H1 (cell line): ENCODE data around the gene CASK. TPM values are rescaled to one million over a fixed set of nuclear protein-coding genes. Genes with fewer than 3 reads are reported as not detected.

Source experiments
- CTCF ChIA-PET: fragments of 300-600 bp; sonication (Branson Sonifier 250); formaldehyde crosslinking; loops from one replicate; lab custom pipeline; 2021; ENCODE audit not compliant: partially characterized antibody; lab: Charles Lee
- POLR2A ChIA-PET: fragments of 300-600 bp; sonication (Branson Sonifier 250); formaldehyde crosslinking; loops from one replicate; lab custom pipeline; 2021; ENCODE audit warnings: inconsistent platforms; ENCODE audit not compliant: partially characterized antibody; lab: Charles Lee
- DNase-seq, 2 experiments: peaks; one replicate each; pipeline versions ENCODE4 v3.0.0 to v3.0.0-alpha.2; 2010 to 2022; ENCODE audit warnings: low spot score in 2 of 2, low read depth in 1 of 2, mixed read lengths in 1 of 2
- FAIRE-seq: peaks from 2 replicates; lab custom pipeline; 2011; peaks lifted over from hg19 to GRCh38; lab: Jason Lieb, UNC
- H2AFZ ChIP-seq: 2 replicates; pipeline ENCODE4 v1.8.1; 2012; ENCODE audit warnings: low read length, inconsistent platforms
- H2AK5ac ChIP-seq: 2 replicates; pipeline ENCODE4 v1.6.1; 2013; ENCODE audit warnings: low read depth, low read length
- H2BK120ac ChIP-seq: replicated peaks from 2 replicates; pipeline ENCODE3; 2013; ENCODE audit warnings: low read depth, low read length, inconsistent platforms
- H2BK12ac ChIP-seq: 2 replicates; pipeline ENCODE4 v1.6.1; 2013; ENCODE audit warnings: low read depth, low read length
- H2BK15ac ChIP-seq: 2 replicates; pipeline ENCODE4 v1.6.1; 2013; ENCODE audit warnings: low read length
- H2BK20ac ChIP-seq: 2 replicates; pipeline ENCODE4 v1.6.1; 2013; ENCODE audit warnings: low read length
- H2BK5ac ChIP-seq: 2 replicates; pipeline ENCODE4 v1.6.1; 2013; ENCODE audit warnings: low read depth, low read length
- H3K14ac ChIP-seq: 2 replicates; pipeline ENCODE4 v1.6.1; 2013; ENCODE audit warnings: inconsistent platforms; ENCODE audit not compliant: insufficient read length
- H3K18ac ChIP-seq: 2 replicates; pipeline ENCODE4 v1.6.1; 2013; ENCODE audit warnings: low read length; ENCODE audit errors: extremely low read depth
- H3K23ac ChIP-seq: 2 replicates; pipeline ENCODE4 v1.6.1; 2013; ENCODE audit warnings: inconsistent platforms; ENCODE audit not compliant: insufficient read length
- H3K23me2 ChIP-seq: 2 replicates; pipeline ENCODE4 v1.6.1; 2013; ENCODE audit warnings: low read depth, low read length
- H3K27ac ChIP-seq: 2 replicates; pipeline ENCODE4 v1.6.1; 2011; ENCODE audit warnings: low read depth, low read length, inconsistent platforms
- H3K27me3 ChIP-seq, 4 experiments: replicated peaks in 1 of 4; 1 replicate in 1 of 4; 2 replicates in 3 of 4; pipeline versions ENCODE4 v1.6.1 to v1.8.1; 2011 to 2013; ENCODE audit warnings: low read length in 3 of 4, mild to moderate bottlenecking in 3 of 4, inconsistent platforms in 2 of 4, mixed read lengths in 2 of 4, moderate library complexity in 1 of 4; ENCODE audit not compliant: control insufficient read depth in 3 of 4, insufficient read depth in 3 of 4; ENCODE audit errors: extremely low read depth in 1 of 4
- H3K36me3 ChIP-seq, 4 experiments: 2 replicates each; pipeline versions ENCODE4 v1.6.1 to v1.8.1; 2011 to 2013; ENCODE audit warnings: mild to moderate bottlenecking in 4 of 4, low read length in 3 of 4, moderate library complexity in 2 of 4, control low read depth in 1 of 4, inconsistent platforms in 1 of 4; ENCODE audit not compliant: insufficient read depth in 4 of 4, control insufficient read depth in 2 of 4
- H3K4ac ChIP-seq: replicated peaks from 2 replicates; pipeline ENCODE3; 2013; ENCODE audit warnings: low read length, low read depth, mixed read lengths, inconsistent platforms; ENCODE audit not compliant: insufficient read length
- H3K4me1 ChIP-seq, 4 experiments: replicated peaks in 1 of 4; 1 replicate in 1 of 4; 2 replicates in 3 of 4; pipeline versions ENCODE4 v1.6.1 to v1.8.1; 2011 to 2013; ENCODE audit warnings: low read length in 3 of 4, inconsistent platforms in 2 of 4, mixed read lengths in 1 of 4; ENCODE audit not compliant: insufficient read depth in 4 of 4, control insufficient read depth in 3 of 4
- H3K4me2 ChIP-seq, 2 experiments: 2 replicates each; pipeline versions ENCODE4 v1.6.1 to v1.8.1; 2011 to 2013; ENCODE audit warnings: low read depth in 2 of 2, low read length in 2 of 2, control low read depth in 1 of 2, inconsistent platforms in 1 of 2, mild to moderate bottlenecking in 1 of 2; ENCODE audit not compliant: insufficient read depth in 1 of 2
- H3K4me3 ChIP-seq, 4 experiments: fragments of 200-600, 300-600 bp in 1 of 4; sonication (generic), shearing (Covaris generic), sonication (Bioruptor Twin) in 1 of 4; 2 replicates each; pipeline versions ENCODE4 v1.5.1 to v1.8.1; 2011 to 2016; ENCODE audit warnings: low read length in 4 of 4, low read depth in 3 of 4, control low read depth in 2 of 4, inconsistent platforms in 2 of 4, mild to moderate bottlenecking in 2 of 4, mixed read lengths in 1 of 4, moderate library complexity in 1 of 4; ENCODE audit not compliant: insufficient read depth in 2 of 4; ENCODE audit errors: extremely low read depth in 1 of 4
- H3K56ac ChIP-seq: replicated peaks from 2 replicates; pipeline ENCODE3; 2013; ENCODE audit warnings: low read depth, mild to moderate bottlenecking, mixed read lengths, low read length, inconsistent platforms; ENCODE audit not compliant: insufficient read length
- H3K79me1 ChIP-seq: 2 replicates; pipeline ENCODE4 v1.6.1; 2013; ENCODE audit warnings: low read depth, low read length, control low read depth
- H3K79me2 ChIP-seq, 2 experiments: 2 replicates each; pipeline versions ENCODE4 v1.6.1 to v1.8.1; 2012 to 2013; ENCODE audit warnings: low read length in 2 of 2, mild to moderate bottlenecking in 2 of 2, inconsistent platforms in 1 of 2; ENCODE audit not compliant: insufficient read depth in 2 of 2, control insufficient read depth in 1 of 2
- H3K9ac ChIP-seq, 4 experiments: replicated peaks in 1 of 4; 1 replicate in 1 of 4; 2 replicates in 3 of 4; pipeline versions ENCODE4 v1.6.1 to v1.8.1; 2011 to 2013; ENCODE audit warnings: low read depth in 3 of 4, low read length in 3 of 4, control low read depth in 2 of 4, mild to moderate bottlenecking in 2 of 4, moderate library complexity in 2 of 4, inconsistent platforms in 1 of 4; ENCODE audit errors: extremely low read depth in 1 of 4
- H3K9me3 ChIP-seq, 2 experiments: 2 replicates each; pipeline versions ENCODE4 v1.6.1 to v1.8.1; 2012 to 2013; ENCODE audit warnings: mild to moderate bottlenecking in 2 of 2, moderate library complexity in 2 of 2, control low read depth in 1 of 2, inconsistent platforms in 1 of 2, low read depth in 1 of 2, low read length in 1 of 2, mixed read lengths in 1 of 2; ENCODE audit not compliant: insufficient read depth in 2 of 2
- H4K20me1 ChIP-seq, 2 experiments: replicated peaks in 1 of 2; 2 replicates each; pipeline versions ENCODE3 to v1.8.1; 2011 to 2013; ENCODE audit warnings: inconsistent platforms in 2 of 2, low read length in 2 of 2, mild to moderate bottlenecking in 1 of 2; ENCODE audit not compliant: insufficient read depth in 2 of 2, control insufficient read depth in 1 of 2
- H4K5ac ChIP-seq: 2 replicates; pipeline ENCODE4 v1.6.1; 2013; ENCODE audit warnings: low read length, low read depth, mixed read lengths, inconsistent platforms; ENCODE audit not compliant: insufficient read length
- H4K8ac ChIP-seq: 2 replicates; pipeline ENCODE4 v1.8.0; 2013; ENCODE audit warnings: mild to moderate bottlenecking, moderate library complexity, low read length, inconsistent platforms; ENCODE audit not compliant: insufficient read depth; ENCODE audit errors: extremely low read depth
- H4K91ac ChIP-seq: replicated peaks from 2 replicates; pipeline ENCODE3; 2013; ENCODE audit warnings: low read length, mixed read lengths, inconsistent platforms; ENCODE audit not compliant: insufficient read length
- ATF3 ChIP-seq: IDR thresholded peaks from 2 replicates; pipeline ENCODE4 v1.6.1; 2011; ENCODE audit warnings: low read depth, mild to moderate bottlenecking, low read length; ENCODE audit not compliant: insufficient read depth
- EZH2 ChIP-seq: fragments of 200-600 bp; sonication (generic); IDR thresholded peaks from 2 replicates; pipeline ENCODE4 v1.7.1; 2012; ENCODE audit warnings: low read depth, mild to moderate bottlenecking, moderate library complexity, low read length, inconsistent platforms; ENCODE audit not compliant: severe bottlenecking
- MAFK ChIP-seq: IDR thresholded peaks from 2 replicates; pipeline ENCODE4 v1.6.1; 2012; ENCODE audit warnings: low read depth, mild to moderate bottlenecking, improper control_type of control experiment, low read length
- SIRT6 ChIP-seq: IDR thresholded peaks from one replicate; pipeline ENCODE4 v1.7.1; 2012; ENCODE audit warnings: low read length, inconsistent platforms
- SRF ChIP-seq: IDR thresholded peaks from 2 replicates; pipeline ENCODE4 v1.6.1; 2011; ENCODE audit warnings: mild to moderate bottlenecking, low read depth, low read length, moderate library complexity
- TAF1 ChIP-seq: IDR thresholded peaks from 2 replicates; pipeline ENCODE4 v1.6.1; 2011; ENCODE audit warnings: mild to moderate bottlenecking, low read depth, low read length
- TCF12 ChIP-seq: IDR thresholded peaks from 2 replicates; pipeline ENCODE4 v1.6.1; 2011; ENCODE audit warnings: low read depth, mild to moderate bottlenecking, low read length
- WGBS, 2 experiments: shearing (Covaris generic) in 1 of 2; methylation state at CpG; one replicate each; pipeline versions ENCODE4 v1.1.6 to v1.1.7; 2013 to 2015; ENCODE audit warnings: low lambda C conversion rate in 2 of 2, mixed read lengths in 2 of 2, inconsistent platforms in 1 of 2, low coverage in 1 of 2, missing lambda C conversion rate in 1 of 2; ENCODE audit not compliant: insufficient replicate concordance in 2 of 2, insufficient coverage in 1 of 2, insufficient read length in 1 of 2; ENCODE audit errors: extremely low coverage in 1 of 2, missing lambda C conversion rate in 1 of 2; 5-methylcytosine and 5-hydroxymethylcytosine counted together
- polyA plus RNA-seq, 7 experiments: library from polyadenylated mRNA; depleted of rRNA in 3 of 7; stranded (reverse) in 5 of 7; unstranded in 2 of 7; fragments of >200 nt in 5 of 7; fragments of 200-250 nt in 2 of 7; gene quantifications; 1 replicate in 5 of 7; 2 replicates in 1 of 7; 4 replicates in 1 of 7; pipeline versions ENCODE4 v1.2.1 to v1.2.3, GENCODE V29; 2011 to 2013; ENCODE audit warnings: missing spikeins in 2 of 7, mixed read lengths in 2 of 7
- total RNA-seq: library from RNA; stranded (reverse); fragmentation: NEBNext Ultra II Directional; extraction: Animal tissue kit (Norgen Biotek cat#: 25700); gene quantifications from 2 replicates; pipeline ENCODE4 v1.2.1, GENCODE V29; 2021

Gene CASK
- total and polyA plus RNA-seq, 2 of the 8 experiments (the other 6 are each of a cell fraction or from before 2014, with no cell fraction given) = 21.6 to 55.1 TPM

DNA sequence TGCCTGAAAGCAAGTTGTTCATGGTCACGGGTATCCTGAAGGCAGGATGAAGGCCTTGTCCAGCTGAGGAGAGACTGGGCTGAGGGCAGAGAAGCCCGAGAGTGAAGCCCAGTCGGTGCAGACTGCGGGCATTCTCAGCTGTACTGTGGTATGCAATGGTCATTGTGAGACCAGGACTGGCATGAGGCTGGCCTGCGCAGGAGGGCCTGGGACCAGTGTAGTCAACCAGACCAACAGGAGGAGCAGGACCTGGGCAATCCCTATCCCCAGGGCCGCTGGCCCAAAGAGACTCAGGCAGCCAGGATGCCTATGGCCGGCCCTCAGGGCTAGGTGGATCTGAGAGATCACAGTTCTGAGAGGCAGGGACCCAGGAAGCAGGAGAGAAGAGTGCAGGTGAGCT, 394.6 kb downstream of the CASK start:
- H4K5ac ChIP-seq = no peak overlapping the region
- H3K56ac ChIP-seq = no peak overlapping the region
- no peak overlapping the region for H3K4me3 ChIP-seq
- no peak overlapping the region for H3K18ac ChIP-seq
- CTCF ChIA-PET = no interaction called here
- no peak overlapping the region for H2BK120ac ChIP-seq
- no peak overlapping the region for H2BK5ac ChIP-seq
- POLR2A ChIA-PET = no interaction called here
- no peak overlapping the region; the same call in 1 of the 2 replicates for H4K8ac ChIP-seq
- no peaks in the 10 kb centered on the region for H3K4me1 ChIP-seq
- 88% methylated on average over 7 of the region's 7 CpGs; no CpG with 5 or more reads in 1 of the 2 experiments for WGBS, 2 experiments
- H3K23me2 ChIP-seq = no peaks in the 10 kb centered on the region
- H4K91ac ChIP-seq = no peak overlapping the region
- H3K27me3 ChIP-seq = no peaks in the 10 kb centered on the region
- no peak overlapping the region for H3K27ac ChIP-seq
- H3K4ac ChIP-seq = no peak overlapping the region
- H2BK12ac ChIP-seq = no peak overlapping the region
- H3K79me1 ChIP-seq = no peaks in the 10 kb centered on the region
- H3K23ac ChIP-seq = no peak overlapping the region
- no peak for FAIRE-seq
- no peak overlapping the region for H3K4me2 ChIP-seq
- H3K14ac ChIP-seq = no peak overlapping the region
- no peak overlapping the region for H3K9ac ChIP-seq
- H4K20me1 ChIP-seq = no peaks in the 10 kb centered on the region
- TF ChIP-seq TCF12 = no peak
- TF ChIP-seq TAF1 = no peak
- no peak for TF ChIP-seq ATF3
- TF ChIP-seq SRF = no peak
- TF ChIP-seq EZH2 = no peak
- TF ChIP-seq SIRT6 = no peak
- TF ChIP-seq MAFK = no peak
- no peak overlapping the region for H2AK5ac ChIP-seq
- H3K36me3 ChIP-seq = peaks cover 0 to 12% (median 3%) of the 10 kb centered on the region in 4 experiments; a peak in 3 of 8 replicates
- no peak overlapping the region for H2BK20ac ChIP-seq
- no peak overlapping the region for H2BK15ac ChIP-seq
- no peak overlapping the region for H2AFZ ChIP-seq
- DNase-seq = no peak
- H3K9me3 ChIP-seq = no peaks in the 10 kb centered on the region
- H3K79me2 ChIP-seq = no peaks in the 10 kb centered on the region
